GM19238 (cell line): Measurements from ENCODE around the gene NRXN3.
"Not testable (repeated sequence)": the region's sequence is repeated elsewhere in the genome, so short reads cannot be mapped to it uniquely, and the experiment has no call there.

Experiments
- DNase-seq: peaks from one replicate; pipeline ENCODE4 v3.0.0; 2011; ENCODE audit warnings: low spot score; ENCODE audit not compliant: insufficient read length

The NRXN3 gene

DNA sequence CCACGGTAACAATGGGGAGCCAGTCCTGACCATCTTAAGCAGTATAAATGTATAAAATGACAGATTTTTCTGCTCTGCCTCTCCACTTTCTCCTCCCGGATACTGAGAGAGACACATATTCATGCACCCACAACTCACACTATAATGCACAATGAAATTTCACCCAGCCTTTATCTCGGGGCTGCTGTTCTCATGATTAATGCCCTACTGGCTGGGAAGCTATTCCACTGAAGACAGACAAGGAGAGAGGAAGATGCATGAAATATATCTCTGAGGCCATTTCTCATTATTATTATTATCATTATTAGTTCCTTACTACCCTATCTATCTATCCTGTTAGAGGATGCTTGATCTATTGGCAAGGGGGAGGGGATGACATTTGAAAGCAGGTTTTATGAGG is 1539.4 kb downstream of the NRXN3 start:
- no peak for DNase-seq

DNA sequence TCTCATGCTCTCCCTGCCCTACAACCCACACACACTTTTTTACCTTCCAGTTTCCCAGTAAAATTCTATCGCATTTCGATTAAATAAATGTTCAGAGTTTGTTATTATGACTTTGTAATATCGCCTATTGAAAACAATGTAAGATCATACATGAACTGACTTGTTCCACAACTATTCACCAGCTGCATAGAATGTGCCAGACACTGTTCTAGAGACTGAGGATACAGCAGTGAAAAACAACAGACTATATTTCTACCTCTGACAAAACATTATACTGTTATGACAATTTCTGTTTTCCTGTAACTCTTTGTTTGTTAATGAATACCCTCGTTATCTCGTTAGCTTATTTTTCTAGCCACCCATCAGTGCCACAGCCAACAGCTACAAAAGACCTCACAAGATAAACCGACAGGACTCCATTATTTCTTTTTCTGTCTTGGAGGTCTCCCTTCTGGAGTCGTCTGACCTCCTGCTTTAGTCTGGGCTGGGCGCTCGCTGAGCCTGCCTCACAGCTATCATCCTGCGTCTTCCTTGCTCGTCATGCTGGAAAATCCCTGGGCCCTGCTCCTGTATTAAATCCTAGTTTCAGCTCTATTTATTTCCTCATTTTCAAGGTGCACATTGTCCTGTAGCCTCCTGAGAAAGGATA is 1542.3 kb downstream of the NRXN3 start:
- DNase-seq: no peak

DNA sequence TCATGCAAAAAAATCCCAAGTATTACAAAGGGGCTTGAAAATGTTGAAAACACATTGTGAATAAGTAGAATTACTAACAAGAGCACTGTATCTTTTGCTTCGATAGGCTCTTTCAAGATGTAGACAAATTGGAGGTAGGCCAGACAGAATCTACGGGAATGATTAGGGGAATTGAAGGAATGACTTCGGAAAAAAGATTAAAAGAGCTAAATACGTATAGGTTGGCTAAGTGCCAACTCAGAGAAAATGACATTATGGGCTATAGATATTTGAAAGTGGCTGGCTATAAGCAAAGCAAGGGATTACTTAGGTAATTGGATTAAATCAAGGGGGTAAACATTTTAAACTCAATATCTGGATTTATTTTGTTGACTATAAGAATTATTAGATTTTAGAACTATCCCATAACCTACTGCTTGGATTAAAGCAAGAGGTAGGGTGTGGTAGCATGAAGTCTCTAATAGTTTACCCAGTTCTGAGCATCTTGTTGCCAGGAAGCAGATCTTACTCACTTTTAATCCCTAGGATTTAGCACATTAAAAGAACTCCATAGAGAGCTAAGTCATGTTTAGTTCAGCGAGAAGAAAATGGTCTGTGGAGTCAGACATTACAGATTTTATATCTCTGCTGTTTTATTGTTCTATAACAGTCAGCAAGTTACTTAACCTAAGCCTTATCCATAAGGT is 1551.4 kb downstream of the NRXN3 start:
- no peak for DNase-seq

DNA sequence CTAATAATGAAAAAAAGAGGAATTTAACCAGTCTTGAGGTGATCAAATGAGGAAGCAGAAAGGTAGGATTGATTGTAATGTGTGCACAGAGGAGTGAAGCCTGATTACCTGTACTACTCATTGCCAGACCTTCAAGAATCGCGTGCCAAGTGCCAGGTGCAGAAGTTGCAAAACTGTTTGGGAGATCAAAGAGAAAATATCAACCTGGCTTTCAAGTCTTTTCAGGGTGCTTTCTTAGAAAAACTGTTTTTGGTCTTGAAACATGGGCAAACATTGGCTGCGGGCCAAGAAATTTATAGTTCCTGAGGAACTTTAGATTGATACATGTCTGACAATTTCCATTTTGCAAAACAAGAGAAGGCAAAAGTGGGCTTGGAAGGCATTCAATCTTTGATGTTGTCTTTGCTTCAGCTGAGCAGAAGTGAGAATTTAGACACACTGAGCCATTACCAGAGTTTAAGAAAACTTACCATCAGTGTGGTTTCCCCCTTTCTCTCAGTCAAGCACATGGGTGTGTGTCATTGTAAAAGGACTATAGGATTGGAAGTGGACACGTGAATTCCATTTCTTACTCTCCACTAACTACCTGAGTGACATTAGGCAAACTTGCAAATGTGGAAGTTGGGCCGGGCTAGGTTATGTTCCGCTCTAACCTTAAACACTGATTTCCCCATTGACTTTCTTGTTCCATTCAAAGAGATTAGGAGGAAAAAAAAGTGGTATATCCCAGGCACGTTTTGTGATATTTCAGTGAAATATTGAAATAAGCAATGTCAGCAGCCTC is 1555.0 kb downstream of the NRXN3 start:
- no peak for DNase-seq

DNA sequence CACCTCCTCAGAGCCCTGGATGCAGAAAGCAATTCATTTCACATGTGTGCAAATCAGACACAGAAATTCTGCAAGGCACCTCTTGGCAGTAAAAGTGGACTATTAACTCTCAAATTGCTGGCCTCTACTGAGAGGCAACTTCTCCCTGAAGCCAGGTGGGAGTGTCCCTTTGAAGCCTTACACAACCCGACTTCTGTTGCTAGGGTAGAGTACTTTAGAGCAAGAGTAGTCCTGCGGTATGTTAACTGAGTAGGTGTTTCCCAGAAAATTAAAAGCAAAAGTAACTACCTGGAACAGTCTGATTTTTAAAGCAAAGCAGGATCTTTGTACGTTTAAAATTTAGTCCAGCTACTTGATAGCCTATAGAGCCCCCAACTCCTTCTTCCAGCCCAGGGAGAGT is 1557.7 kb downstream of the NRXN3 start:
- DNase-seq: no peak

DNA sequence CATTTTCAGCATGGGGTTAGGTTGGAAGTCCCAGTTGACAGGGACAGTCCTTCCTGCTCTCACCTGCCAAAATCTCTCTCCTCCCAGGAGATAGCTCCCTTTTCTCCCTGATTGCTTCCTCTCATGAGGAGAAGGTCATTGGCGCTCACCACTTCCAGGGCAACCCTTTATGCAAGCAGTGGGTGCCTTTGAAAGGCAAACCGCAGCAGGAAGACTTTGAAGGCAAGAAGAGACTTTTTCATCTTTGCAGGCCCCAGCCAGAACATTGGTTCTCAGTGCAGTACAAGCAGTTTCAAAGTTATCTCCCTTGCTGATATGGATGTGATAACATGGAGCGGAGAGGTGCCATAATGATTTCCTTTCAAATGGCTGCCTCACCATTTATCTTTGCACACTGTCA is 1558.2 kb downstream of the NRXN3 start:
- no peak for DNase-seq

DNA sequence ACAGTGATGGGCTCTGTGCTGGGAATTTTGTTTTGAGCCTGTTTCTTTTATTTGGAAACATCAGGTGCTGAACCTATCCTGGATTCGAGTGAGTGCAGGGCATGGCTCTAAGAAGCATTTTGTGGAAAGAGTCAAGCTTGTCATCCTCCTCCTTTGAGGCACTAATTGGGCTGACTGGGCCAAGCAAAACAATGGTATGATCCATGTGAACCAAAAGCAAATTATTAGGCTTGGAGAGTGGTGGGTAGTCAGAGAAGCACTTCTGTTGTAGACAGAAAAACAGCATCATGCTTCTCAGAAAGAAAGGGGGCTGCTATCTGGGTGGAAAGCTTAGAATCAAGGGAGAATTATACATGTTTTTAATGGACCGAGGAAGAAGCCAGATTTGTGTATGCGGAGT is 1559.6 kb downstream of the NRXN3 start:
- no peak for DNase-seq

DNA sequence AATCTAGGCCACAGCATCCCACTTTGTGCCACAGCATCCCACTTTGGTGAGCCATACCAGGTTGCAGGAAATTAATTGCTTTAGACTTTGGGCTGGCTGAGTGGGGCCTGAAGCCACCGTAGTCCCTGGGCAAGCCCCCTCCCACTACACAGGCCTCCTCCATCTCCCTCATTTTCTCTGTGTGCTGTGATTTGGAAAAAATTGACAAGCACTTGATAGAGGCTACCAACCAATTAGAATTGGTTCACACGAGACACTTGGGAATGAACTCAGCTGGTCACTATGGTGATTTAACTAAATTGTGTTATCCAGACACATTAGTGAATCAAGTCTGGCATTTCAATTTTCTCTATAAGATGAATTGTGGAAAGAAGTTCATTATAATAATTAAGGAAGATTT is 1560.0 kb downstream of the NRXN3 start:
- DNase-seq: no peak

DNA sequence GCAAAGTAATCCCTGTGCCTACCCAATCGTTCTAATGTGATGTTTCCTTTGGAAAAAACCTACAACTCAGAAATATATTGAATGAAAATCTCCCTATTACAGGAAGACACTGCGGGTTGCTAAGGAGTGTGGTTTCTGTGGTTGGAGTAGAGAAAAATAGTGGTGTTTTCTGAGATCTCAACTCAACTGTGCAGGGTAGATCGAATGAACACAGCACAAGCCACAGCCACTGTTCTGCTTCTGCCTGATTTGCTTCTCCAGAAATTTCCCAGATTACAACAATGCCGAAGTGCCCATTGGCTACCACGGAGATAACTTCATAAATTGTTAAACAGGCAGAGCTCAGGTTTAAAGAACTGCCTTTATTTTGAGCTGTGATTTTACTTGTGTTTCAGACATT is 1560.8 kb downstream of the NRXN3 start:
- DNase-seq: no peak

DNA sequence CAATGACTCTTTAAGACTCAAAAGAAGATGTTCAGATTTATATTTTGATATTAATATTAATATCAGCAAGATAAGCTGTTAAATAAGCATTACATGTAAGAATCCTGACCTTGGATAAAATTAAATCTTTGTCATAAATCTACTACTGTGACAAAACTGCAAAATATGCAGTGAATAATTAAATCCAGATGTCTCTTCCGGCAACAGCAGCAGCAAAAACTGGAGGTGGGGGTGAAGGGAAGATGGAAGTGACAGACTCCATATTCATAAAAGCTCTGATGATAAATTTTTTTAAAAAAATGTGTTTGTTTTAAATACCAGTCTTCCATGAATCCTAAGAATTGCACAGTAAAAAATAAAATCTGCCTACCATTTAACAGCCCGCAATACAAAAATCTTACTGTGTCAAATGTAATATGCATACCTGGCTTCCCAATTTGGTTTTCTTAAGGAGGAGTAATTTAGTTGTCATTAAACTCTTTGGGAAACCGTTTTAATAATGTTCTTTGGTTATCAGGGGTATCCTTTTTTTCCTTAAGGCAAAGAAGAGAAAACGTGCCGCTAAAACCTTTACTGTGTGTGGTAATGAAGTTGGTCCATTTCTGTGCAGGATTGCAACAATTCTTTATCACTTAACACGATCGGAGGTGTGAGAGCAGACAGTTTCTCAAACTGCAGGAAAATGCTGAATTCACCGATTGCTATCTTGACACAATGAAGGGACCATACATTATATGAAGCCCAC is 1562.9 kb downstream of the NRXN3 start:
- no peak for DNase-seq

DNA sequence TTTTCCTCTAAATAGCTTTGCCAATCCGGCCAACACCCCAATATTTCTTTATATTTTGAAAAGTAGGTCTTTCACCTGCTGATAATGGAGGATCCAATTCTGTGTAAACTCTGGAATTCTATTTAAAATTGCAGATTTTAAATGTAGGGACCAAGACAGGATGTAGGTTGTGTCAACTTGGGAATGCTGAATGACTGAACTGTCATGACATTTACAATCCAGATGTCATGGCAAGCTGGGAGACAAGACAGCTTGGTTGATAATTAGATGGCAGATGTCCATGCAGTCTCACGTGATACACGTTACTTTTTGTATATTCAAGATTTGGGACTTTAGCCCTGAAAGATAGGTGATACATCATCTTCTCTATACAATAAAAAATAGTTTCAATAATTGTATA is 1564.0 kb downstream of the NRXN3 start:
- no peak for DNase-seq

DNA sequence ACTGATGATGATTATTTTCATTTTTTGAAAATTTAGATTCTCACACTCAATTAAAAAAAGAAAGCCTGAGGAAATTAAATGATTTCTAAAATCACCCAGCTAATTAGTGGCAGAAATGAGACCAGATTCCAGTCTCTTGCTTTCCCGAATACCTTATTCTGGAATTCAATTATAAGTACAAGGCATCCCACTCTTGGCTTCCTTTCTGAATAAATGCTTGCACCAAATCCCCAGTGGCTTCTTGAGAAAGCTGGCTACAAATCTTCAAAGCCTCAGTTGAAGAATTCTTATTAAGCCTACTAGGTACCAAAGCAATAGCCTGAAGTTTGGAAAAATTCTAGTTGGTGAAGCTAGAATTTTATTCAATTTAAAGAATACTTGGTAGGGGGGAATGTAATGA is 1564.5 kb downstream of the NRXN3 start:
- DNase-seq: no peak

DNA sequence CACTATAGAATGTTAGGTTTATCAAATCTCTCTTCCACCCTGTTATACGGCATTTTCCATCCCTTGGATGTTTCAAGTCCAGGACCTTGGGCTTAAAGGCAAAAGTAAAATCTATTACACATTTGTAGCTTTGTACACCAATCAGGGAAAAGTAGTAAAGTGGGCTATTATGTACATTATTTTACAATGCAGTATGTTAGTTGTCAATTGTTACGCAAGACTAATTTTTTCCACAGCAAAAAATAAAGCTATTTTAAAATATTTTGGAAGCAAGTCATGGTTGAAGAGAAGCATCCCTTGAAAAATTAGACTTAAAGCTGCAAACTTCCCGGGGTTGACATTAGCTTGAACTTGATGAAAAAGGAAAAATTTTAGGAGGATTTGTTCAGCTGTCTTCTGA is 1564.9 kb downstream of the NRXN3 start:
- no peak for DNase-seq

DNA sequence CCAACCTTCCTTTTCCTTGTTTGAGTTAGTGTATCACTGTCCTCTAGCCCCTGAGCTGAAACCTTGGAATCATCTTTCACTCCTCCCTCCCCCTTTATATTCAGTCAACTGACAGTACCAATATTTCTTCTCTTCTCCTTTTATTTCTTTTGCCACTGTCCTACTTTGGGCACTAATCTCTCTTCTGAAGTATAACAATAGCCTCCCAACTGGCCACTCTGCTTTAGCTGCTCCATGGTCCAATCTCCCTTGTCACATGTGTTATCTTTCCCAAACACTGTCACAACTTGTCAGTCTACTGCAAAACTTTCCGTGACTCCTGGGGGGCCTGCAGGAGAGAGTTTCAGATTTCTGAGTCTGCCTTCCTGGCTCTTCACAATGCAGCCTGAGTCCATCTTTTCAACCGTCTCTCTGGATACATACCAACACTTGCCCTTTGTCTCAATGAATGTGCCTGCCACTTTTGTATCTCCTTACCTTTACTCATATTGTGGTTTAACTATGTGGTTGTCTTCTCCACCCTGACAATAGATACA is 1570.0 kb downstream of the NRXN3 start:
- DNase-seq: no peak

DNA sequence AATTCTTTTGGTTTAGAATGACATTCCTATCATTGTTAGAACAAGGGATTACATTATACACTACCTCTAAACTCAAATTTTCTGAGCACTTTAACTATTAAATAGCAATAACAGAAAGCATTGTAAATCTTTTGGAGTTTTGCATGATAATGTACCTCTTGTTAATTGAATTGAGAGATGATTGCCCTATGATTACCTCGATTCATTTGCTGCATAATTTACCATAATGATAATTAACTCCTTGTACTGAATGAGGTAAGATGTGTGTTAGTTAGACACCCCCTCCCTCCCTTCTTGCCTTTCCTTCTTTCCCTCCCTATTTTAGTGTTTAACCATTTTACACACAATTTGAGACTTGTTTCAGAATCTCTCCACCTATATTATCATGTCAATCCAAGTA is 1572.0 kb downstream of the NRXN3 start:
- no peak for DNase-seq

DNA sequence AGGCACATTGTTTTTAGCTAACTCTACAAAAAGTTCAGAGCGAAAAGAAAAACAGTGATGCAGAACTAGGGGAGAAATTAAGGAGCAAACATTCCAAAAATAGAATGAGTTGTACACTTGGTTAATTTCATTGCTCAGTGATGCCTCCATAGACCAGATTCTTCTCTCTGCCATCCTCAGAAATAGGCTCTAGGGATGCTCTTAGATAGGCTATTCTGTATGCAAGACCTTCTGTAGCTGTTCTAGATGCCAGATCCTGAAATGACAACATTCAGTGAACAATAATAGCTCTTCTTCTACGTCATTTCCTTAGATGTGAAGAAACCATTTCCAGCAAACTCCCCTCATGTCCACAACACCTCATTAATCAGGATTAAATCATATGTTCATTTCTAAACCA is 1574.9 kb downstream of the NRXN3 start:
- no peak for DNase-seq

DNA sequence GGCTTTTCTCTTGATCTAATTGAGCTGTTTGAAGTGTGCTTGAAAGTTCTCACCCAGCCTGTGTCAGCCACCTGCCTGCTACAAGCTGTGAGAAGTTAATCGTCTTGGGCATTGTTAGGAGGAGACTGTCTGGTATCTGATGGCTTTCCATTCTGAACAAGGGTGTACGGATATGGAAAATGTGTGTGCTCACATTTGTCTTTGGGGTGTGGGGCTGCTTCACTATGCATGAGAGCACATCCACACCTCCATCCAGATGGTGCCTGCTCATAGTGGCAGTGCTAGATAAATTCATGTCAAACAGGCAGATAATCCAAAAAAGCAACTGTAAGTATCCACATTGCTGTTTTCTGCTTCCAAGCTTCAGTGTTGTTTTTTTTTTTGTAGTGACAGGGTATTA is 1578.9 kb downstream of the NRXN3 start:
- DNase-seq: no peak

DNA sequence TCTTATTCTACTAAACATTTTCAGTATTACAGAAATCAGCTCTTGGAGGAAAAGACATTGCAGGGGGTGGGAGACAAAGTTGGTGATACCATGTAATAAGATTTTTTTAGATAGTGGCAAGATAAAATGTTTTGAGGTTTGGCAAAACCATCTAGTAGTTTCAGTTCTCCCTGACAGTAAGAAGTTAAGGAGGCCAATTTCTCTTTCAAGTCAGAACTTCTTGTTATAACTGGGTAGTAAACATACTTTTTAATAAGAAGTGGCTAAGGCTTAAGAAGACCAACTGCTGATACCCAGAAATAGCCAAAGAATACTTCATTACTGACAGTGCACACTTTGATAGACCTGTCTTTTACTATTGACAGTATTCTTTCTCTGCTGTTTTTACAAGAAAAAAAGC is 1588.8 kb downstream of the NRXN3 start:
- no peak for DNase-seq

DNA sequence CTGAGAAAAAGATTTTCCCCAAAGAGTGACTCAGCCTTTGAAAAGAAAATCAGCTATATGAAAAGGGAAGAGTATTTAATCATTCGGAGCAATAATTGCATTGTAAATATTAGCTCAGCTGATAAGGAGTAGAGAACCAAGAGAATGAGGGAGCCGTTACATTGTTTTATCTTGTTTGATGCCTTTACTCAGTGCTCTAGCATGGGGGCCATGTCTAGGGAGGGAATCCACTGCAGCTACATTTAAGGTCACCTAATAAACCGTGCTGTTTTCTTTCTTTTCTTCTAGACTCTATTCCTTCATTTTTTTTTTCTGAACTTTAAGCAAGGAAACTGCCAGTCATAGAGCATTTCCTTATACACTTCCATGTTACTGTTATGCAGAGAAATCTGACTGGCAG is 1594.2 kb downstream of the NRXN3 start:
- DNase-seq: no peak

DNA sequence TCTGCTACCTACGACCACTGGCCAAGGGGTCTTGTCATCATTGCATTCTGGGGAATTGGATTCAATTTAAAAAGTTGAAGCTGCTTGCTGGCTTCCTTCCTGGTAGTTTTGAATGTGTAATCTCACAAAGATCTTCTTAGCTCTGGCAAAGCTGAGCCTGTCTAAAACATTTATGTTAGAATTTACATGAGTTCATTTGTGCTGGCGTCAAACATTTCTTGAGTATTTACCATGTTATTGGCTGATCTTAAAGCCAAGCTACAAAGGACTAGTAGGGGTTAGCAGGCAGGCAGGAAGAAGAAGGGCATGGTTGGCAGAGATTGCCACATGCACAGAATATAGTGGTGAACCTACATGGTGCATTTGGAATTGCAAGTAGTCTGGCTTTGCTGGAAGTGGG is 1596.3 kb downstream of the NRXN3 start:
- no peak for DNase-seq

DNA sequence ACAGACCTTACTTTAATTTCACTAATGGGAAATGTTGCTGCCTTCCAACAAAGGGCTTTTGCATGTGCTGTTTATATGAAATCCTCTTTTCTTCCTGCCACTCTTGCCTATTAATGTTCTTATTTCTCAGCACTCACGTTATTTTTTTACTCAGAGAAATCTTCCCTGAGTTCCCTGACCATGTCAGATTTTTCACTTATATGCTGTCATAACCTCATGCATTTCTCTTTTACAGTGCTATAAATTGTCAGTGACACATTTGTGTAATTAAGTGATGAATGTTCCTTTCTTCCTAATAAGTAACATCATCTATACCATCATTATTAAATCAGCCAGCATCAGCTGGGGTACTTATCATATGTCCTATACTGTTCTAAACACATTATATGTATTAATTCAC is 1597.1 kb downstream of the NRXN3 start:
- DNase-seq: no peak

DNA sequence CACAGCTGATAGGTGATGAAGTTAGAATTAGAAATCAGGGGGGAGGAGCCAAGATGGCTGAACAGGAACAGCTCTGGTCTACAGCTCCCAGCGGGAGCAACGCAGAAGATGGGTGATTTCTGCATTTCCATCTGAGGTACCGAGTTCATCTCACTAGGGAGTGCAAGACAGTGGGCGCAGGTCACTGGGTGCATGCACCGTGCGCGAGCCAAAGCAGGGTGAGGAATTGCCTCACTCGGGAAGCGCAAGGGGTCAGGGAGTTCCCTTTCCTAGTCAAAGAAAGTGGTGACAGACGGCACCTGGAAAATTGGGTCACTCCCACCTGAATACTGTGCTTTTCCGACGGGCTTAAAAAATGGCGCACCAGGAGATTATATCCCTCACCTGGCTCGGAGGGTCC is 1597.5 kb downstream of the NRXN3 start:
- DNase-seq: not testable (repeated sequence)
